GM18520 (cell line): Measurements from ENCODE around the gene CDKN1C.

Experiments used
- ATAC-seq: cut with Tn5 transposase; IDR thresholded peaks from one replicate; pipeline ENCODE4 v1.9.1; 2021; ENCODE audit not compliant: unreplicated experiment

CDKN1C gene

DNA sequence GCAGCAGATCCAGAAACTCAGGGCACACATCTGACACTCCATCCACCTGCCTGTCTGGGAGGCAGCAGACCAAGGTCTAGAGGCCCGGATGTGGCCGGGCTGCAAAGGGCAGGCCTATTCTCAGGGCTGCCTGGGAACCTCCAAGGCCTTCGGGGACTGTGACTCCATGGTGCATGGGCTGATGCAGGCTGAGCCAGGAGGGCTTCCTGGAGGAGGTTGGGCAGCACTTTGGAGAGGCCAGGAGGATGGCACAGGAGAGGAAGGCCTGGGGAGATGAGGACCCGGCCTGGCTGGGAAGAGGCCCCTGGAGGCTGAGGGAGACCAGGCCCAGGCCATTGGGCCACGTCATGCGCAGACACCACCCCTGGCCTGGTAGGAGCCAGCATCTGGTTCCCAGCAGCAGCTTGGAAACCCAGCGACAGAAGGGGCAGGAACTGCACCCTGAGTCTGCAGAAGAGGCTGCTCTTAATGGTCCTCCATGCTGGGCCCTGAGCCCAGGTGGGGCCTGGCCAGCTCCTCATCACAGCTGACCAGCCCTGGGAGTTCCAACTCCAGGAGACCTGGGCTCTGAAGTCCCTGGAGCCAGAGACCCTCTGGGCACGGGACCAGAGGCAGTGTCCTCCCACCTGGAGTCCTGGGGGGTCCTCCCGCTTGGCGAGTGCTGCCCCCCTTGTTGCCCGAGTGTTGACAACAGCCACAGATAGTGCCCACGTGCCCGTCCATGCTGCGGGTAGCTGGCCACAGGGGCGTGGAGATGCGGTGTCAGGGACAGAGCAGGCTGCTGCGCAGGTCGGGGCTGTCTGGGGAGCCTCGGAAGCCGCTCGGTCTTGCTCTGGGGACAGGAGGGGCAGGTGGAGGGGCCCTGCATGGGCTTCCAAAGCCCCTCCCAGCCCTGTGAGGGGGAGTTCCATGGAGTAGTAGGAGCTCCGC lies 38.1 kb upstream of the CDKN1C start:
- no peak for ATAC-seq

DNA sequence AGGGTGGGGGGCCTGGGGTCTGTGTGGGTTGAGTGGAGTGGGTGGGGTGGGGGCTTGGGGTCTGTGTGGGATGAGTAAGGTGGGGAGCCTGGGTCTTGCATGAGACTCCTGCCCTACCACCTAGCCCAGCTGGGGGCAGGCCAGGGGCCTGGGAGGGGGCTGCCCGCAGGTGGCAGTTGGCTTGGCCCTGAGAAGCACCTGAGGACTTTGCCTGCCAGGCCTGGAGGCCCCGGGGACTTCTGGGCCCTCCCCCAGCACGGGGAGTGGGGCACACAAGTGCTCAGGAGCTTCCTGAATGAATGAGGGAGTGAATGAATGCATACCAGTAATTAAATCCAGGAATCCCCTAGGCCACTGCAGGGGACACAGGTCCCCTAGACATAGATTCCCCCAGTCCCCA lies 37.1 kb upstream of the CDKN1C start:
- ATAC-seq = no peak

DNA sequence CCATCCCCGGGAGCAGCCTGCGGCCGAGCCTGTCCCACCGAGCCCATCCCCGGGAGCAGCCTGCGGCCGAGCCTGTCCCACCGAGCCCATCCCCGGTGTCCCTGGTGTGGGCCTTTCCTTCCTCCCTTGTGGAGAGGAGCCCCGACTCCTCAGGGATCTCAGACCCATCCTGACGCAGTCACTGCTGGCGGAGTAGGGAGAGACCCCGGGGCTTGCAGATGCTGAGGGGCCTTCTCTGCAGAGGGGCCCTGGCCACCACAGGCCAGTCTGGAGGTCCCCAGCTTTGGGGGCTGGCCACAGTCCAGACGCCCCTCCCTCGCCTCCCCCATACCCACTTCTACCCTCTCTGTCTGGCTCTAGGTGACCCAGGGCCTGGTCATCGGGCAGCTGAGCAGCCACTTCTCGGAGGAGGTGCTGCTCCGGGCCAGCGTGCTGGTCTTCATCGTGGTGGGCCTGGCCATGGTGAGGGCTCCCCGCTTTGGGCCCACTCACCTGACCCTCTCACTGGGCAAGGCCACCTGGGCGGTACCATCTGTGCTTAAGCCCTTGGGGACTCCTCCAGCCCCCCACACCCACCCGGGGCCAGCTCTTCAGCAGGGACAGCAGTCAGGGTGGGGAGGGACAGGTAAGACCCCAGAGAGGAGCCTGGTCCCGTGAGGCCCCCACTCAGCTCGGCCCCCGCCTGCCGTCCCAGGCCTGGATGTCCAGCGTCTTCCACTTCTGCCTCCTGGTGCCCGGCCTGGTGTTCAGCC lies 36.3 kb upstream of the CDKN1C start:
- ATAC-seq = no peak

DNA sequence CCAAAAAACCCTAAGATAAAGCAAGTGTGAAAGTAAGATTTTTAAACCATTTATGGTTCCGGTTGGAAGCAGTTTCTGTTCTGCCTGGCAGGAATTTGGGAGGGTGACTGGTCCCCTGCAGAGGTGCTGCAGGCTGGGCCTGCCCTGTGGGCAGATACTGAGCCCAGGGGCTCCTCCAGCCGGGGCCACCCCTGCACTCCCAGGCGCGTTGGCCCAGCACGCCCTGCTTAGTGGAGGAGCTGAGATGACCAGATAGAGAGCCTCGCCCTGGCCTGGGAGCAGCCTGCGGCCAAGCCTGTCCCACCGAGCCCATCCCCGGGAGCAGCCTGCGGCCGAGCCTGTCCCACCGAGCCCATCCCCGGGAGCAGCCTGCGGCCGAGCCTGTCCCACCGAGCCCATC lies 35.7 kb upstream of the CDKN1C start:
- no peak for ATAC-seq

DNA sequence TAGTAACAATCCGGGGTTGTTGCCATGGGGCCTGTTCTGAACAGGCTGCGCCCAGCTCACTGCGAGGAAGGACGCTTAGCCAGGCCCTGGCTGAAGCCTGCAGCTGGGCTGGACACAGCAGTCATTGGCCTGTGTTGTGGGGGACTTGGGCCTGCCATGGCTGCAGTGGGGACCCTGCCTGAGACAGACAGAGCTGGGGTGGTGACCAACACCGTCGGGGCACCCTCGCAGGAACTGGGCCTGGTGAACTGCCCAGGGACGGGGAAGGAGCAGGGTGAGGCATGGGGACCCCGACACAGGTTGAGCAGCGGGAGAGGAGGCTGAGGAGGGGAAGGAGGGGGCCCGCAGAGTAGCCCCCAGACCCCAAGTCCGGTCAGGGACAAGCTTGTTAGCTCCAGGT lies 34.8 kb upstream of the CDKN1C start:
- ATAC-seq = no peak

DNA sequence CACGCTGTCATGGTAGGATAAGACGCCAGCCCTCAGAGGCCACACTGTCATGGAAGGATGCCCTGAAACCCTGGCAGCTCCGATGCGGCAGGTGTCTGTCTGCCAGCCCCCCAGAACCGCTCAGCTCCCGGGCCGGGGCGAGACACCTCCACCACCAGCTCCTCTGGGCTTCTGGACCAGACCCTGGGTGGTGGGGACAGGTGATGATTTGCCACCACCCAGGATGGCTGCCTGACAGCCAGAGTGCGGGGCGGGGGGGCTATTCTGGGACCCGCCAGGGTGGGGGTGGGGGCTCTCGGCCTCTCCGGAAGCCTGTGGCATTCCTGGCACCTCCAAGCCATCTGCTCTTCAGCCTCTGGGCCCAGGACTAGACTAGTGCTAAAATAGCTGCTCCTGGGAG lies 34.3 kb upstream of the CDKN1C start:
- ATAC-seq = no peak

DNA sequence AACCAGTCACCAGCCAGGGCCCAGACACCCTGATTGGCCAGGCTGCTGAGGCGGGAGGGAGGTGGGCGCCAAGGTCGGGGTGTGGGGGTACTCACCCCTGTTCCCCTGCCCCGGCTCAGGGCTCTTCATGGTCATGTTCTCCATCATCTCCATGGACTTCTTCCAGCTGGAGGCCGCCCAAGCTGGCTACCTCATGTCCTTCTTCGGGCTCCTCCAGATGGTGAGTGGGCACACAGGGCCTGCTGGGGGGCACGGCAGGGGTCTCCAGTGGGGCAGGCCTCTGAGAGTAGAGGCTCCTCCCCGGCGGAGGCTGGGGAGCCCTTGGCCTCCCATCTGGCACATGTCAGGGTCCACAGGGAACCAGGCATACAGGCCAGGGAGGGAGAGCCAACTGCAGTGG lies 33.6 kb upstream of the CDKN1C start:
- ATAC-seq = no peak

DNA sequence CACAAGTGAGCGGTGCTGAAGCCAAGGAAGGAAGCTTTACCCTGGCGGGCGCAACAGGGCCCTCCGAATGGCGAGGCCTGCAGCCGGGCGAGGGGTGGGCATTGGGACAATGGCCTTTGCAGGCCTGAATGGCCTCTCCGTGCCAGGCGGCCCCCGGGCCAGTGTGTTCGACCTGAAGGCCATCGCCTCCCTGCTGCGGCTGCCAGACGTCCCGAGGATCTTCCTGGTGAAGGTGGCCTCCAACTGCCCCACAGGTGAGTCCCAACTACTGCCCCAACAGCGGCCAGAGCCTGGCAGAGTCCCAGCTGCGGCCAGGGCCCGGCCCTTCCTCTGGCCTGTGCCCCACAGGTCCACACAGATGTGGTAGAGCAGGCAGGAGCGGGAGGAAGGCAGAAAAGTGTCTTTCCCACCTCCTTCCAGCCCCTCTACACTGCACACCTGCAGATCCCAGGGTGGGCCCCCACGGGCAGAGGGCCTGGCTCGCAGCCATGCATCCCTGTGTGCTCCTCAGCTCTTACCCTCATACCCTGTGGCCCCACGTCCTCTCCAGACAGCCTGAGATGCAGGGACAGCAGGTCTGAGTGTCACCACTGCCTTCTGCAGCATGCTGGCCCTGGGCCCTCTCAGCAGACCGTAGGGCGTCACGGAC lies 32.4 kb upstream of the CDKN1C start:
- no peak for ATAC-seq

DNA sequence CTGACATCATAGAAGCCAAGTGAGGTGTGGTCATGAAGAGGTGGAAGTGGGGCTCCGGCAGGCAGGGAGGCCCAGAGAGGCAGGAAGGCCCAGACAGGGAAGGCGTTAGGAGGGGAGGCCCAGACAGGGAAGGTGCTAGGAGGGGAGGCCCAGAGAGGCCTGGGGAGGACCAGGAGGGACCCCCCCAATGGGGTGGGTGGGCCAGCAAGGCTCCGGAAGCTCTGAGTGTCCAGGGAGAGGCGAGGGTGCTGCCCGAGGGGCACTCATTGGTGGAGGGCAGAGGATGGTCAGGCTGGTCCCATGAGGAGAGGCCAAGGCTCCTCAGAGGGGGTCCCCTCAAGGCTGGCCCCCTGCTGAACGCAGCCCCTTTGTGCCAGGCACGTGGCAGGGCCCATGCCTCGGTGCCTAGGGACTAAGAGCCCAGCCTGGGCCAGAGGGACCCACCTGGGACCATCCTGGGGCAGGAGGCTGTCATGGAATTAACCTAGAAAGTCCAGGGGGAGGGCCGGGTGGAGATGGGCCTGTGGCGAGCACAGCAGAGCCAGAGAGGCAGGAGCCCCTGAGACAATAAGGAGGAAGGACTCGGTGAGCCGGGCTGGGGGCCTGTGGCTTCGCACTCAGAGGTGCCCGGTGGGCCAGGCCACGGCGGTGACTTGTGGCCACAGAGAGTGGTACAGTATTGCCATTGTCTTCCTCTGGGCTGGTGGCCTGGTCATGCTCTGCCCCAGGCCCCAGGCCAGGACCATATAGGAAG lies 31.5 kb upstream of the CDKN1C start:
- ATAC-seq = no peak

DNA sequence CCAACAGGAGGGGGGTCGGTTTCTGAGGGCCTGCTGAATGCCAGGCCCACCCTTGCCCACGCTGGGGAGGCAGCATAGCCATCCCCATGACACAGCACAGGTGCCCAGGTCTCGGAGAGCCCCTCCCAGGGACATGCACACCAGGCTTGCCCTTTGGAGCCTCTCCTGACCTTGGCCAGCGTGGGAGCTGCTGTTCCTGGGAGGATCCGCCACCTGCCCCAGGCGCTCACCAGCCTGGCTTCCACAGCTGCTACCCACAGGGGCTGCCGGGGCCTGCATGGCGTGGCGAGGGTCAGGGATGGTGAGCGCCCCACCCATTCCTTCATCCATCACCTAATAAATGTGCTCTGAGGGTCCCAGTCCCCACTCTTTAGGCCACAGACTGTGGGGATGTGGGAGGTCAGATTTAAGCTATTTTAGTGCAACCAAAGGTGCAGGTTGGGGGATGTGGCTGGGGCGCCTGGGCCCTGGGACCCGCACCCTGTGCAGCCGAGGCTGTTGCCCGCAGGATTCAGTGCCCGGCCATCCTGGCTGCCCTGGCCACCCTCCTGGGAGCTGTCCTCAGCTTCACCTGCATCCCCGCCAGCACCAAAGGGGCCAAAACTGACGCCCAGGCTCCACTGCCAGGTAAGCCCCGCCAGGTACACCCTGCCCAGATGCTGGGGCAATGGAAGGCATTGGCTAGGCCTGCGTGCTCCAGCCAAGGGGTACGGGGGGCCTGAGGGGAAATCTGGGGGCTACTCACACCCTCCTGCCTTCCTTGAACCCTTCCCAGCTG lies 30.7 kb upstream of the CDKN1C start:
- no peak for ATAC-seq

DNA sequence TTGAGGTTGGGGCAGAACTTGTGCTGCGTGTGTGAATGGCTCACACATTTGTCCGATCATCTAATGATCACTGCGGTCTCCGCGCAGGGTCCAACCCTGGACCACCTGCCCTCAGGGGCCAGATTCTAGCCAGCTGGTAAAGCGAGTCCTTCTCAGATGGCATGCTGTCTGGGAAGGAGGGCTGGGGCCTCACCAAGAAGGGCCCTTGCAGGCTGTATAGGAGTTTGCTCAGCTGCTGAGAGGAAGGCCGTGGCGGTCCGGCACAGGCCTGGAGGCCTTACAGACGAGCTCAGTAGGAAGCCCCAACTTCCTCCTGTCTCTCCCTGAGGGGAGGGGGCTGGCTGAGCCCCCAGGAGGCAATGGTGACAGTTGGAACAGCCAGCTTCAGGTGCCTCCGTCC lies 29.9 kb upstream of the CDKN1C start:
- no peak for ATAC-seq

DNA sequence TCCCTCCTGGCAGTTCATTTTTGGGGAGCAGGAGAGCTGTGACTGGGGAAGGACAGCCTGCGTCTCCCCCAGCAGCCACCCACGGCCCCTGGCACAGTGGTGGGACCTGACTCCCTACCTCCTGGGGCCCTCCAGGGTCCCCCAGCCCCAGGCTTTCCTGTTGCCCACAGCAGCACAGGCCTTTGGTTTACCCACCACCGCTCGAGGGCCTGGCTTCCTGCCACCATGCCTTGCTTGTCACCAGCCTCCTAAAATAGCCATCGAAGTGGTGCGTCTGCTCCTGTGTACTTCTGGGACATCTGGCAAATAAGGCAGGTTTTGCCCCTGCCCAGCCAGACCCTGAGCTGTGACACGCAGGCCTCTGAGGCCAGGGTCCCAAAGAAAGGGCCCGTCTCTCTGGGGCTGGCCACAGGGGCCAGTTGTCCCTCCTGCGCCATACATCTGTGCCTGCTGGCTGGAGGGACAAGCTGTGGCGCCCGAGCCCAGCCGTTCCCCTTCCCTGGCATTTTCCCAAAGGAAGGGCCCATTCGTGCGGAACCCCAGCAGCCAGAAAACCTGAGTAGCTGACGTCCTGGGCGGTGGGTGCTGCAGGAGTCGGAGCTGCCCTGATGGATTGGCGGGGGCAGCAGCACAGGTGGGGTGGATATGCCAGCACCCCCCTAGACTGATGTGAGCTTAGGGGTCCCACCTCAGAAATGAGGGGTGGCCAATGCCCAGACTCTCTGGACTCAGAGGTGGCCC lies 29.1 kb upstream of the CDKN1C start:
- ATAC-seq = no peak

DNA sequence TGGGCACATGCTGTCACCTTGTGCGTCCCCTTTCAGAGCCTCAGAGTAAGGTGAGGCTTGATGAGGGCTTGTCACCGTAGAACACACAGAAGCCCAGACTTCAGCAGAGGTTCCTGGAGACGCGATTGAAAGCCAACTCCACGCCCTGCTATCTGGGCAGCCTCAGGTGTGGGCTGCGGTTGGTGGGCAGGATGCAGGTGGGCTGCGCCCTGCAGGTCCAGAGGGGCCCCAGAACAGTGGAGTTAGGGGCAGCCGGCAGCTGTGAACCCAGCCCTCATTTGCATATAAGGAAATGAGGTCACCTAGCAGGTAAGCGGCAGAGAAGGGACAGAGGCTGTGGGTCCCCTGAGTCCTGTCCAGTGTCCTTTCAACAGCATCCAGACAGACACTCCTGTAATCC lies 28.2 kb upstream of the CDKN1C start:
- no peak for ATAC-seq

DNA sequence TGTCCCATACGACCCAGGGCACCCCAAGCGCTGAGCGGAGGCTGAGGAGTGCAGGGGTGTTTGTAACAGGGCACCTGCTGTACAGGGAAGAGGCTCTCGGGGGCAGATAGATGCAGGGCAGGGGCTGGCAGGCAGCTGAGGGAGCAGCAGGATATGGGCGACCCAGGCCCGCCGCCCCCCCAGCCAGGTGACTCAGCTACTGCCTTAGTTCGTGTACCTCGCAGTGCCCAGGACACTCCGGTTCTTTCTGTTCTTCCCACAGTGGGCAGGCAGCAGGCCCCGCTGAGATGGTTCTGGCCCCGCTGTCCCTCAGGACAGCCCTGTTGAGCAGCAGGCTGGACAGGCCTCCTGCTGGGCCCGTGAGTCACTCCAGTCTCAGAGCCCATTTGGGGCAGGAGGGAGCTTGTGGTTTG lies 27.4 kb upstream of the CDKN1C start:
- no peak for ATAC-seq

DNA sequence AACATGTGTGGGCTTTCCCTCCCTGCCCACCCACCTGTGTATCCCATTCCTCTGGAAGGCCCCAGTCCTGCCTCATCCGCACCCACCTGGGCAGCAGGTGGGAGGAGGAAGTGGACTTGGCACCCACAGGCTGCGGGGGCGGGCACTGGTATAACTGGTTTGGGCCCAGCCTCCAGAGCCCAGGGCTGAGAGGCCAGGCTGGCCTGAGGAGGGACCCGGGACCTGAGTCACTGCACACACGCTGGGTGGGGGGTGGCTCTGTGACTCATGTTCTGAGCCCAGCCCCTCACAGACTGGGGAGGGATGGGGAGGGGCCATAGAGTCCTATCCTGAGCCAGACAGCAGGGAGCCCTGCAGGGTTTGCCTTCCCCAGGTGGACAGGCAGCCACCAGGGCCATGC lies 26.9 kb upstream of the CDKN1C start:
- ATAC-seq = no peak

DNA sequence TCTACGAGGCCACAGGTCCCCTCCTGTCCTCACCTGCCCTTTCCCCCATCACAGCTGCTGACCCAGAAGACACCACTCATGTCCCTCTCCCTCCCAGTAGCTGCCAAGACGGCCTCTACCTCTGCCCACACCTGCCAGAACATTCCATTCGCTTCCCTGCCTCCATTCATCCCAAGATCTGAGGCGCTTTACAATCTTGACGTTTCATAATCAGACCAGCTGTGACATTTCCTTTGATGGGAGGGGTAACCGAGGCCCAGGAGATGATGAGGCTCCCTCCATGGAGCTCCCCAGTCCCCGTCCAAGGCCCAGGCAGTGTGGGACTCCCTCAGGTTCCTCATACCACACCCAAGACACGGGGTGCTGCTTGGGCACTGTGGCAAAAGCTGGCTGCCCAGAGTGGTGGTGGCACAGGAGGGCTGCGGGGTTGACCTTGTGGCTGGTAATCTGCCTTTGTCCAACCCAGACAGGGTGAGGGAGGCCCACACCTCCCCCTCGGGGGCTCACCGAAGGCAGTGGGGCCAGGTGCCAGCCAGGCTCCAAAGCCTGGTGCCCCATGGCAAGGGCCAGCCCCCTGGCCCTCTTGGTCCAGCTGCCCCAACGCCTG lies 26.3 kb upstream of the CDKN1C start:
- no peak for ATAC-seq

DNA sequence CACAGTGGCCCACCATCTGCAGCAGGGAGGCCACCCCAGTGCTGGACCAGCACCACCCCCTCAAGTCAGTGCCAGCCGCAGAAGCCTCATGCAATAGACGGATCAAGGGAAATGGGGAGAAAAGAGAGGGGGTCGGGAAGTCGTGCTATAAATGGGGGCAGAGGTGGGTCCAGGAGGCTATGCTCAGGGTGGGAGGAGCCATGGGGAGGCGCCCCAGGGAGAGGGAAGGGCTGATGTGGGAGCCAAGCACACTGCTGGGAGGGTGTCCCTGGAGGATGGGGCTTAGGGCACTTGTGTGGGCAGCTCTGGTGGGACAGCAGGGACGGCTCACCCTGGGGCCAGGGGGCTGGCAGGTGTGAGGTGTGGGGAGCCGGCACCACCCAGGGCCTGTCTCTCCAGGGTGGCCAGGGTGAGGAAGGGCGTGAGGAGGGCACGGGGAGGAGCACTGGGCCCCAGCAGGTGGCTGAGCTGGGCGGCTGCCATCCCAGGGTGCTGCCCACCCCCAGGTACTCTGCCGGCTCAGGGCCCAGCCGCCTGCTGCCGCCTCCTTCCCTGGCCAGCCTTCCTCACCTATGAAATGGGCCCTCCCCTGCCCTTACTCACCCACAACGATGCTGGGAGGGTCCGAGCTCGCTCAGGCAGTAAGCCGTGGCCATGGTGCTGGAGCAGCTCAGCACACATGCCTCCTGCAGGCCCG lies 25.7 kb upstream of the CDKN1C start:
- no peak for ATAC-seq

DNA sequence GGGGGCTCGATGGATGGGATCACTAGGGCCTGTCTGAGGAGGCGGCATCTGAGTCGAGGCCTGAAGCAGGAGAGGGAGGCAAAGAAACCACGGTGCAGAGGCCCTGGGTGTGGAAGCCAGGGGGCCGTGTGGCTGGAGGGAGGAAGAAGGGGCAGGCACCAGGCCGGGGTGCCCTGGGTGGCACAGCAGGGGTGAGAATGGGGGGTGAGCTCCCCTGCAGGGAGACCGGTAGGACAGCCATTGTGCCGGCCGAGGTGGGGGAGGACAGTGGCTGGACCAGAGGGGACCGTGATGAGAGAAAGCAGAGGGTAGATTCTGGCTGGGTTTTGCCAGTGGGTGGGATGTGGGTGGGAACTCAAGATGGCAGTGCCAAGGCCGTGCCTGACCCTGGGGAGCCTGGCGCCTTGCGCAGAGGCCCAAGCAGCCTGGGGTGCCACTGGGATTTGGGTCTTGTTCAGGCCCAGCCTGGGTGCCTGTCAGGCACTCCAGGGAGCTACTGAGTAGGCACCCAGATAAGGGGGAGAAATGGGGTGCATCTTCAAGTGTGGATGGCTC lies 24.9 kb upstream of the CDKN1C start:
- ATAC-seq = no peak
